Inferior parietal cortex (tissue), 1 donor: ENCODE measurements around the gene CAPN12.
"Not testable (repeated sequence)": the region's sequence is repeated elsewhere in the genome, so short reads cannot be mapped to it uniquely, and the experiment has no call there.

ENCODE experiments used
- DNase-seq: peaks from one replicate; pipeline ENCODE4 v3.0.0-alpha.2; 2016; ENCODE audit errors: extremely low spot score

The CAPN12 gene

DNA sequence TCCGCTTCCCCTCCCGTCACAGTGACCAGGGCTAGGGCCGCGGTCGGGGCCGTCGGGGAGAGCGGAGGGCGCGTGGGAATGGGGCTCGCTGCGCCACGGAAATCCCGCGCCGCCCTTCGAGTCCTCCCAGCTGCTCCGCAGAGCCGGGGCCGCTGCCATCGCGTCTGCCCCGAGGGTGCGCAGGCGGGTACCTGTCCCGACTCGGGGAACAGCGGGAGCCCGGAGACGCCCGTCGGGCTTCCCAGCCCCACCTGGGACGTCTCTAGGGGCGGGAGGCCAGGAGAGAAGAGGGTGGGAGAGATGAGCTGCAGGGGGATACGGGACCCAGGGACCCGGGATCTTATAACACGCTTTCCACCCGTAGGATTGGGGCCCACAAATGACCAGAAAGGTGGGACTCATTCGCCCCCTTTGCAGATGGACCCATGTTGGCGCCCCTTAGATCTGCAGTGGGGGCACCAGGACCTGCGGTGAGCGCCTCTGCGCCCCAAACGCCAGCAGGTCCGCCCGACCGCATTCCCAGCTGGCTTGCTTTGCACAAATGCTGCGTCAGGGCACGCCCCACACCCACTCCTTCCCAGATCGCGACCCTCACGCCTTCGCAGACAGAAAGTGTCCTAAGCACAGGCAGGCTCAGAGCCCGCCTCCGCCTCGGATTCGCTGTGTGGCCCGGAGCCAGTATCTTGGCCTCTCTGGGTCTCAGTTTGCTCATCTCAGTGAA, 26.1 kb upstream of the CAPN12 start:
- not testable (repeated sequence) for DNase-seq

DNA sequence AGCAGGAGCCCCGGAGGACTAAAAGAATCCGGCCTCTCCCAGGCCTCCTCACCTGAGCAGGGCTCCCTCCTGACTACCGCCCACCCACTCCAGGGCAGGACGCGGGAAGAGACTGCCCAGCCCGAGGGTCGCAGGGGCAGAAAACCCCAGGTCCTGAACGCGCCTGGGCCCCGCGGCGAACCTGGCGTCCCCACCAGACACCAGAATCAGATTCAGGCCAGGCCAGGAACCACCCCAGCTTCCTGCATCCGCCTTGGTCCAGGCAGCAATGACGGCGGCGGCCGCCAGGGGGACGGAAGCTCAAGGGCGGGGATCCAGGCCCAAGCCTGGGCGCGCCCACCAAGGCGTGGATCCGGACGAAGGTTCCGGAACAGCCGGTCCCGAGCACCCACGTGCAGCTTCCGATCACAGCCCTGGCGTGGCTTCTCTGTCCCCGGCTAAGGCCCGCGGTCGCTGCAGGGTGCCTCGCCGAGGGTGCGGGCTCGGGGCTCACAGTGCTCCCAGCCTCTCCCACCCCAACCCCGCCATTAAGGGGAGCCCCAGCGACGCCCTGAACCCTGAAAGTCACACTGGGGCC, 25.4 kb upstream of the CAPN12 start:
- peak; percentile 30 for DNase-seq

GRCh38 chr19:38766276-38767047, 22.2 kb upstream of the CAPN12 start:
- DNase-seq: no peak

DNA sequence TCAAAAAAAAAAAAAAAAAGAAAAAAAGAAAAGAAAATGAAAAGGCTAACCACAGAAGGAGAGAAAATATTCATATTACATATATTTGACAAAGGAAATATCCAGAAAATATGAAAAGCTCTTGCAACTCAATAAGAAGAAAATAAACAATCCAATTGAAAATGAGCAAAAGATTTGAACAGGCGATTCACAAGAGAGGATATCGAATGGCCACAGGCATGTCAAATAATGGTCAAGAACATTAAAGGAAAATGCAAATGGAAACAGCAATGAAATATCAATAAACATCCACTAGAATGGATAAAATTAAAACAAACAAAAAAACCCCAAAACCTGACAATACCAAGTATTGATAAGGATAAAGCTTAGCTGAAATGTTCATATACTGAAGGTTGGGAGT, 20.9 kb upstream of the CAPN12 start:
- DNase-seq: no peak

DNA sequence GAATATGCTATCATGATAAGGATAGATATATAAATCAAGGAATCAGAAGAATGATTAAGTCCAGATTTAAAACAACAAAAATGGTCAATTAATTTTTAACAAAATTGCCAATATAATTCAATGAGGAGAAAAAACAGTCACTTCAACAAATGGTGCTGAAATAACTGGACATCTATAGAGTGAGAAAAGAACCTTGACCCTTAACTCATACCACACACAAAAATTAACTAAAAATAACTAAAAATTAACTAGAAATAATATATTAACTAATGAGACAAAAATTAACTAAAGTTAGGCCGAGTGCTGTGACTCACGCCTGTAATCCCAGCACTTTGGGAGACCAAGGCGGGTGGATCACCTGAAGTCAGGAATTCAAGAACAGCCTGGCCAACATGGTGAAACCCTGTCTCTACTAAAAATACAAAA, 19.5 kb upstream of the CAPN12 start:
- DNase-seq: no peak

- not testable (repeated sequence) for DNase-seq
These were observed 17.7 kb upstream of the CAPN12 start for GRCh38 chr19:38761884-38762389.

DNA sequence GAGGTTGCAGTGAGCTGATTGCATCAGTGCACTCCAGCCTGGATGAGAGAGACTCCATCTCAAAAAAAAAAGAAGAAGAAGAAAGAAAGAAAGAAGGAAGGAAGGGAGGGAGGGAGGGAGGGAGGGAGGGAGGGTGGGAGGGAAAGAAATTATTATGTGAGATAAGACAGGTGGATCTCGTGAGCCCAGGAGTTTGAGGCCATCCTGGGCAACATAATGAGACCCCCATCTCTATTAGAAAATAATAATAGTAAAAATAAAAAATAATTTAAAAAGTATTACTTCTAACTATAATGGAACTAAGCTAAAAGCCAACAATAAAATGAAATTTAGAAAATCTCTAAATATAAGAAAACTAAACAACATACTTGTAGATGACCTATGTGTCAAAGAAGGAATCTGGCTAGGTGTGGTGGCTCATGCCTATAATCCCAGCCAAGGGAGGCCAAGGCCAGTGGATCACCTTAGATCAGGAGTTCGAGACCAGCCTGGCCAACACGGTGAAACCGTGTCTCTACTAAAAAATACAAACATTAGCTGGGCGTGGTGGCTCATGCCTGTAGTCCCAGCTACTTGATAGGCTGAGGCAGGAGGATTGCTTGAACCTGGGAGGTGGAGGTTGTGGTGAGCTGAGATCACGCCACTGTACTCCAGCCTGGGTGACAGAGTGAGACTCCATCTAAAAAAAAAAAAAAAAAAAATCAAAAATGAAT, 16.7 kb upstream of the CAPN12 start:
- DNase-seq: not testable (repeated sequence)

GRCh38 chr19:38759590-38760003, 15.3 kb upstream of the CAPN12 start:
- no peak for DNase-seq

GRCh38 chr19:38754196-38754595, 9.9 kb upstream of the CAPN12 start:
- DNase-seq: not testable (repeated sequence)

- not testable (repeated sequence) for DNase-seq
These were observed 9.5 kb upstream of the CAPN12 start for GRCh38 chr19:38753783-38754182.

DNA sequence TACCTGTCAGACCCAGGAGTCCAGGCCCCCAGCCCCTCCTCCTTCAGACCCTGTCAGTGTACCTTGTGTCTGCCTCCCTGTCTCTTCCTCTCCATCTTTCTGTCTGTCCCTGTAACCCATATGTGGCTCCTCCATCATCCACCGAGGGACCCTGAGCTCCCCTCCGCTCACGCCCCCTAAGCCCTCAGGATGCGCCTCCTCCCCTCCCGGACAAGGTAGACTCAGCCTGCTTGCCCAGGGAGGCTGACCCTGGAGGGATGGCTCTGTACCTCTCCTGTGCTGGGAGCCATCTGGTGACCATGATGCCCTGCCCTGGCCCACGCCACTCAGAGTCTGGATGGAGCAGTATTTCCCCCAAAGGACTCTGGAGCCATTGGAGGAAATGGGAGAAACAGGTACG, 1.0 kb upstream of the CAPN12 start:
- no peak for DNase-seq

GRCh38 chr19:38744874-38745273, 600 bp upstream of the CAPN12 start:
- DNase-seq: no peak

DNA sequence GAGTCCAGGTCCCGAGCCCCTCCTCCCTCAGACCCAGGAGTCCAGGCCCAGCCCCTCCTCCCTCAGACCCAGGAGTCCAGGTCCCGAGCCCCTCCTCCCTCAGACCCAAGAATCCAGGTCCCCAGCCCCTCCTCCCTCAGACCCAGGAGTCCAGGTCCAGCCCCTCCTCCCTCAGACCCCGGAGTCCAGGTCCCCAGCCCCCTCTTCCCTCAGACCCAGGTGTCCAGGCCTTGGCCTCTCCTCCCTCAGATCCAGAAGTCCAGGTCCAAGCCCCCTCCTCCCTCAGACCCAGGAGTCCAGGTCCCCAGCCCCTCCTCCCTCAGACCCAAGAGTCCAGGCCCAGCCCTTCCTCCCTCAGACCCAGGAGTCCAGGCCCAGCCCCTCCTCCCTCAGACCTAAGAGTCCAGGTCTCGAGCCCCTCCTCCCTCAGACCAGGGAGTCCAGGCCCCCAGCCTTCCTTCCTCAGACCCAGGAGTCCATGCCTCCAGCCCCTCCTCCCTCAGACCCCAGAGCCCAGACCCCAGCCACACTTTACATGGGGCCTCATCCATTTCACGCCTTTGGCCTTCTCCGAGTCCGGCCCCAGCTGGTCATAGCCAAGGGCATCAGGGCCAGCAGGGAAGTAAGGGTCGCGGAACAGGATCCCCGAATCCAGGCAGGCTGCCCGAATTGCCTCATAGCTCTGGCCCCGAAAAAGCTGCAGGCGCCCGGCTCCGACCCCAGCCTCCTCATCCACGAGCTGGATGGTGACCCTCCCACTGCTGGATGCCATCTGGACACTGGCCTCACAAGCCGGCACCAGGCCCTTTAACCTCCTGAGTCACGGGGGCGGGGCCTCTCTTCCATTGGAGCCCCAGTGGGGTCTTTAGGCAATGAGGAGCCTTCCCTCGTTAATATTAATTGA, 628 bp downstream of the CAPN12 start:
- no peak for DNase-seq

- DNase-seq: no peak
These were observed 1.4 kb downstream of the CAPN12 start for GRCh38 chr19:38742906-38743305.

DNA sequence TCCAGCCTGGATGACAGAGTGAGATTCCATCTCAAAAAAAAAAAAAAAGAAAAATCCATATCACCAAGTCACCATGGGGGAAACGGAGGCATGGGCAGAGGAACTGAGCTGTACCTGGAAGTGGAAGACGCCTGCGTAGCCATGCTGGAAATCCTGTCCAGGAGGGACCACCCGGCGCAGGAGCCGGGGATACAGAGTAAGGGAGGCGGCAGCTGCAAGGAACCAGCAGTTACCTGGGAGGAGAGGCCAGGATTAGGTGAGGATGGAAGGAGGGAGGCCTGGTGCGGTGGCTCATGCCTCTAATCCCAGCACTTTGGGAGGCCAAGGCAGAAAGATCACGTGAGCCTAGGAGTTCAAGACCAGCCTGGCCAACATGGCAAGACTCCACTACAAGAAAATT, 2.0 kb downstream of the CAPN12 start:
- DNase-seq: no peak

GRCh38 chr19:38741670-38742069, 2.6 kb downstream of the CAPN12 start:
- no peak for DNase-seq

DNA sequence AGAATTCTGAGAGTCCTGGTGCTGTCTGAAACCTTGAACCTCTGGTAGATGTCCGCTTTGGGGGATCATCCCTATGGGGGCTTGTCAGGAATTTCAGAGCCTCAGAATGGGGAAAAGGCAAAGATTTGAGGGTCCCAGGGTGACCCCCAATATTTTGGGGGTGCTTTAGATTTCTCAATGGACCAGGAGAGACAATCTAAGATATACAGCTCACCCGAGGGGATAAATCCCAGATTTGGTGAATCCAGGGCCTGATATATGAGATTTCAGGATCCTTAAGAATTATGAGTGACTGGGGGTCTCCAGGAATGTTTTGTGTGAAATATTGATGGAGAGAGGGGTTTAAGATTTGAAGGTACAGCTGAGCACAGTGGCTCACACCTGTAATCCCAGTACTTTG, 3.3 kb downstream of the CAPN12 start:
- DNase-seq: no peak

DNA sequence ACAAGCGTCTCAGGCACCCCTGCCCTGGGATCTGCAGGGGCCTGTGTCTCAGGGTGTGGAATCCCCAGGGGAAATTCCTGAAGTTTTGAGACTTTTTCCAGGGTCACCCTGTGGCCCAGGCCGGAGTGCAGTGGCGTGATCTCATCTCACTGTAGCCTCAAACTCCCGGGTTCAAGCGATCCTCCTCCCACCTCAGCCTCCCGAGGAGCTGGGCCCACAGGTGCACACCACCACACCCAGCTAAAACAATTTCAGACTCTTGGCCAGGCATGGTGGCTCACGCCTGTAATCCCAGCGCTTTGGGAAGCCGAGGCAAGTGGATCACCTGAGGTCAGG, 4.0 kb downstream of the CAPN12 start:
- no peak for DNase-seq

DNA sequence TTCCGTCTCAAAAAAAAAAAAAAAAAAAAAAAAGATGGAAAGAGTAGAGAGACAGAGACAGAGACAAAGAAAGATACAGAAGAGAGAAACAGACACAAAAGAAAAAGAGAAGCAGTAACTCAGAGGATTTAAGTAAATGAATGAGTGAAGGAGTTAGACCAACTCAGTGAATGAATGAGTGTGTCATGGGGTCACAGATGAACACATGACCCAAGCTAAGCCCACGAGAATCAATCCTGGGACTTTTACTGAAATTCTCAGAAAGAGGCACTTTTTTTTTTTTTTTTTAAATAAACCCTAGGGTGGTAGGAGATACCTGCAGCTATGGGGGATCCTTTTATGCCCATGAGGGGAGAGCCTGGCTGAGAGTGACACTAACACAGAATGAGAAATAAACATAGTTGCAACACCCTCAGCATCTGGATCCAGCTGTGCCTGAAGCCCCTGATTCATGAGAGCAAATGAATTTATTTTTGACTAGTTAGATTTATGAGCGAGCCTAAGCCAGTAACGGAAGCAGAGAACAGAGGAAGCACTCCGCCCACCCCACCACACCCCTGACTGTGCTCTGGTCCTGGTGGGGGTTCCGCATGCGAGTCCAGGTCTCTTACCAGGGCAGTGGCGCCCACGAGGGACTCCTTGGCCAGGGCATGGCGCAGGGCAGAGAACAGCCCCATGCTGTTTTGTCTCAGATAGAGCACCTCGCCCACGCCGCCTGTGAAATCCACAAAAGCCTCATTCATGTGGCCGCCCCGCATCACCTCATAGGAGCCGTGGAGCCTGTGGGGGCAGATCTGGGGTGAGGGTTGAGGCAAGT, 4.6 kb downstream of the CAPN12 start:
- DNase-seq: no peak
